Activated CD8-positive, alpha-beta memory T cell treated with anti-CD3 and anti-CD28 coated beads, Interleukin-2, amount 50 U/mL, for 48 hours (primary cell): Measurements from ENCODE around the gene VANGL2.

Source experiments
- DNase-seq: peaks from one replicate; pipeline ENCODE4 v3.0.0-alpha.2; 2020

VANGL2 gene

GRCh38 chr1:160428655-160429054 is 28.3 kb downstream of the VANGL2 start:
- no peak for DNase-seq

DNA sequence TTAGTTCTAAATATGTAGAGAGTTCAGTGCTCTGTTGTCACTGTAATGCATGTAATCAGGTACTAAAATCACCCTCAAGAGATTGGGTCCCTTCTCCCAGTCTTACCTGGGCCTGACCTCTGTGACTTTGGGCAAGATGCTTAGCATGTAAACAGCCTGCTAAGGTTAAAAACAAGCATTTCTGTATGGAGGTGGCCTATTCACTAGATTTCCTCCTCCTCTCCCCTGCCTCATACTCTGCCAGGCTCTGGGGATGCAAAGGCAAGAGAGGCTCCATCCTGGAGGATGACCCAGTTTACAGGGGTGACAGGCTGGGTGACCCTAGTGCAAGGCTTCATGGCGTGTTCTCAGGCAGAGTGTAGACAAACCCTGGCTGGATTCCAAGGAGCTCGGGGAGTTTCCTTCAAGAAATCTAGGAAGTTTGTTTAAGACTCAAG is 28.8 kb downstream of the VANGL2 start:
- DNase-seq, result no peak

DNA sequence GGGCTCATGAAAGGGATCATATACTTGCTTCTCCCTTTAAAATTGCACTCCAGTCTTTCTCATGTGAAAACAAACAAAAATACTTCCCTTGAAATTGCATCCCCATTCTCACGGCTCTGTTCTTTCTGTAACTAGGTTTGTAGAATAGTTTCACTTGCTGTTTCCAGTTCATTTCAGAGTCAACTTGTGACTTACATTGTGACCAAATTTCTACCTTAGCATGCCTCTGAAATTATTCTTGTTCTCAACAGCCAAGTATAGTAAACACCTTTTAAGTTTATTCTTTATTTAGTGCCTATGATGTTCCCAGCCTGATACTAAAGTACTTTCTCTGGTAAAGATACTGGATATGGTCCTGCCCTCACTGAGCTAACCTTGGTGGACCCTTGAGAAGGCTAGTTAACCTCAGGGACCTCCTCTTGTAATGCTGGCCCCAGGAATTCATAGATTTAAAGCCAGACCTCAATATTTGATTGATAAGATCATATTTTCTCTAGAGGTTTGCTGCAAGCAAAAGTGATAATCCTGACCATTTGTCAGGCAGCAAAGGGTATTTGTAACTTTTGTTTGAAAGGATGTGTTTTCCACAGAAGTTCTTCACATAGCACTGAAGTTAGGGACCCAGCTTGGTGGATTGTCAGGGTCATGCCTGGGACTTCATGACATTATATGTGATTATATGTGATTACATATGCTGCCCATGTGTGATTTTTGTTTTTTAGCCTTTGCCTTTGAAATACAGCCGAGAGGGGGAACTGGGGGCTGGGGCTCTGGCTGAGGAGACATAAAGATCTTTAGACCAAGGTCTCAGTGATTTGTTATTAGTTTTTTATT is 29.6 kb downstream of the VANGL2 start:
- no peak for DNase-seq

GRCh38 chr1:160431006-160431405 is 30.6 kb downstream of the VANGL2 start:
- DNase-seq, result no peak

DNA sequence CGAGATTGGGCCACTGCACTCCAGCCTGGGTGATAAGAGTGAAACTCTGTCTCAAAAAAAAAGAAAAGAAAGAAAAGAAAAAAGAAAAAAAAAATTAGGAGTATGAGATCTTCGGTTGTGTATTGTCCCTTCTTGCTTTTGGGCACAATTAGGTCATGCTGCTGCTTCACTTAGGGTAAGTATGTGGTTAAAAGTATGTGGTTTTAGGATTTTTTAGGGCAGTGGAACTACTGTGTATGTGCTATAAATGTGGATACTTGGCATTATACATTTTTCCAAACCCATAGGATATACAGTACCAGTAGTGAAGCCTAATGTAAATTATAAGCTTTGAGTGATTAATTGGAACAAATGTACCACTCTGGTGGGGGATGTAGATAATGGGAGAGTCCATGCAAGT is 31.2 kb downstream of the VANGL2 start:
- DNase-seq, result no peak

DNA sequence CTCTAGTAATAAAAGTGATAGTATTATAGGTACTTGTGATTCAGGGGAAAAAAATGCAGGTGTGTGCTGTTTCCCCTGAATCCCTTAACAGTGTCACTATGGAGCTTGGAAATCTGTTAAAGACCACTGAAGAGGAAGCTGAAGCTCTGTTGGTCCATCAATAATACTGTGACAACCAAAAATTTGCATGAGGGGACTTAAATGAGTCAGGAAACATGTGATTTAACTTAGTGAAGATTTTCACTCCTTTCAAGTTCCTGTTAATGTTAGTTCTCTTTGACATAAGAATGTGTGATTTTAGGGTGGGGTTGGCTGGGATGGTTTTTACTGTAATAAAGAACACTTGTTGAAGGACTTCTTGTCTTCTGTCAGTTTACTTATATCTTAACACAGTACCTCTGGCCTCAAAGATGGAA is 32.0 kb downstream of the VANGL2 start:
- DNase-seq, result no peak

DNA sequence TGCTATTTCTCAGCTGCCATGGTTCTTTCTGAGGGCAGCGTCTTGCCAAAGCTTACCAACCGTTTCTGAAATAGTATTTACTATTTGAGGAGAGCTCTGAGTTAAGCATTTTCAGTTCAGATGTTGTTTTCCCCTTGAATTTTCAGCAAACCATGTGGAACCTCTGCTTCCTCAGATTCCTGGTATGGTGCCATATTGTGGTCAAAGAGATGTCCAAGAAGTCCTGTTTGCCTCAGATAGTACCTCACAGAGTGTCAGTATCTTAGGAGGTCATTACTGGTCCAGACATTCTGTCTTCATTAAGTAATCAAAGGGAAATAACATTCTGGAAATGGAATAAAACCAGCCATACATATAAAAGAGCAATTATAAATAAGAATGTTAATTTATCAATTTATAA is 36.6 kb downstream of the VANGL2 start:
- DNase-seq, result no peak

DNA sequence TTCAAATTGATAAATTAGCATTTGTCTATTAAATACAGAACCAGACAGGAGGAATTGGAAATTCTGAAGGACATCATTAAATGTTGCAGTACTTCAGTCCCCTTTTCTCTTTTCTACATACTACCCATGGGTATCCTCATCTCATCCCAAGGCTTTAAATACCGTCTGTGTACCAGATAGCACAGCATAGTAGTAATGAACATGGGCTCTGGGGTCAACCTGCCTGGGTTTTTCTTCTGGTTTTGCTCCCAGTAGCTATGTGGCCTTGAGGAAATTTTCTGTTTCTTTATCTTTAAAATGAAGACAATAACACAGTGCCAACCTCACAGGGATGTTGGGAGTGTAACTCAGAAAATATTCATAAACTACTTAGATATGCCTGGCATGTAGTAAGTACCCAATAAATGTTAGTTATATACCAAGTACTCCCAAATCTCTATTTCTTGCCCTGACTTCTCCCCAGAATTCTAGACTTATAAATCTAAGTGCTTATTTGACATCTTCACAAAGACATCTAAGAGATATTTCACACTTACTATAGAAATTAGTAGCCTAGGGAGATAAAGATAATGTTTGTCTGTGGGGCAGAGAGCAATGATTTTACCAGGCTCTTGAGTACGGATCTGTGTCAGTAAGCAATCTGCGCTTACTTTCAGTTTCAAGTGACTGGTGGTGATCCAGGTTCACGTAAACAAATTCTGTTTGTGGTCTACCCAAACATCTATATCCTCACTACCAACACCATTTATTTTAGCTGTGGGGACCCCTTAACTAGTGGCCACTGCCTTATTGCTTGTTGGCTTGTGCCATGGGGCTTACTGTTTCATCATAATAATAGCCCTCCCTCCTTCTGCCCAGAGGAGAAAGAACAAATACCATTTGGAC is 37.3 kb downstream of the VANGL2 start:
- DNase-seq, result no peak

DNA sequence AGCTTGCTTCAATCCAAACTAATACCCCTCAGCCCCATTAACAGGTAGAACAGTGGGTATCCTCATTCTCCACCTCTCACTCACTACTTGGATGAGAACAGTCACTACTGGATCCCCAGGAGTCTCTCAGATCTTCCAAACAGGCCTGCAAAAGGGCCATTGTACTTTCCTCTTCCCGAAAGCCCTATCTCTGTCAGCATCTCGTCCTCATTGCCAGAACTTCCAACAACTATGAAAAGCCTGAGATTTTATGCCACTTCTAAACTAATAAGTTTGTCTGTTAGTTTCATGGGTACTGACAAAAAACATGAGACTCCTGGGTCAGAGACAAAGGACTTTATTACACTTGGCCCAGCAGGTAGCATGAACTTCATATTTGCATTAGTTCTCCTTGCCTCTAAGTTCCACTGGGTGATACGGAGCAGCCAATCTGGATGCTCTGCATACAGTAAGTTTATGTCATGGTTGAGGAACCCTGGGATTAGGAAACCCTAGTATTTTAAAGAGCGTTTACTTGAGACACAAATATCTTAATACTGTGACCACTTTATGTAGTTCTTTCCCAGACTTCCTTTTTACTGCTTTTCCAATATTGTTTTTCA is 38.1 kb downstream of the VANGL2 start:
- no peak for DNase-seq

DNA sequence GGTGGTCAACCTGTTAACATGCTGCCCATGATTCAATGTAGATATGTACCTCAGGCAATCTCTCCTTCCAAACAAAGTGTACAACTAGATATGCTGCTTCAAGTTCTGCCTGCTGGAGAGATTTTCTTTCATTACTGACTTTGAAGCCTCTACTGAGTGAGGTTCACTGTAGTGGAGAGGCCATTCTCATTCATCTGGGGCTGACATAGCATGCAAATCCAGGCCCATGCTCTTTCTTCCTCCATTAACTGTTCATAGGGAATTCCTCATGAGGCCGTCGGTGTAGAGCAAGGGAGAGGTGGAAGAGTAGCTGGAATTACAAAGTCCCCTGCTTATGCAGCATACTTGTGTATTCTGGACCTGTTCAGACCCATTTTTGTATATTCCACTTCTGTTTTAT is 38.6 kb downstream of the VANGL2 start:
- no peak for DNase-seq

GRCh38 chr1:160439718-160440117 is 39.4 kb downstream of the VANGL2 start:
- DNase-seq, result no peak

GRCh38 chr1:160446945-160447600 is 46.7 kb downstream of the VANGL2 start:
- no peak for DNase-seq

DNA sequence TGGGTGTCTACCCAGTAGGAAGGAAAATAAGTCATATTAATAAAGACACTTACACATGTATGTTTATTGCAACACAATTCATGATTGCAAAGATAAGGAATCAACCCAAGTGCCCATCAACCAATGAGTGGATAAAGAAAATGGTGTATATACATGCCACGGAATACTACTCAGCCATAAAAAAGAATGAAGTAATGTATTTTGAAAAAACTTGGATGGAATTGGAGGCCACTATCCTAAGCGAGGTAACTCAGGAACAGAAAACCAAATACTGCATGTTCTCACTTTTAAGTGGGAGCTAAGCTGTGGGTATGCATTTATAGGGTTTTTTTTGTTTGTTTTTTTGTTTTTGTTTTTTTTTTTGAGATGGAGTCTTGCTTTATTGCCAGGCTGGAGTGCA is 49.1 kb downstream of the VANGL2 start:
- no peak for DNase-seq

DNA sequence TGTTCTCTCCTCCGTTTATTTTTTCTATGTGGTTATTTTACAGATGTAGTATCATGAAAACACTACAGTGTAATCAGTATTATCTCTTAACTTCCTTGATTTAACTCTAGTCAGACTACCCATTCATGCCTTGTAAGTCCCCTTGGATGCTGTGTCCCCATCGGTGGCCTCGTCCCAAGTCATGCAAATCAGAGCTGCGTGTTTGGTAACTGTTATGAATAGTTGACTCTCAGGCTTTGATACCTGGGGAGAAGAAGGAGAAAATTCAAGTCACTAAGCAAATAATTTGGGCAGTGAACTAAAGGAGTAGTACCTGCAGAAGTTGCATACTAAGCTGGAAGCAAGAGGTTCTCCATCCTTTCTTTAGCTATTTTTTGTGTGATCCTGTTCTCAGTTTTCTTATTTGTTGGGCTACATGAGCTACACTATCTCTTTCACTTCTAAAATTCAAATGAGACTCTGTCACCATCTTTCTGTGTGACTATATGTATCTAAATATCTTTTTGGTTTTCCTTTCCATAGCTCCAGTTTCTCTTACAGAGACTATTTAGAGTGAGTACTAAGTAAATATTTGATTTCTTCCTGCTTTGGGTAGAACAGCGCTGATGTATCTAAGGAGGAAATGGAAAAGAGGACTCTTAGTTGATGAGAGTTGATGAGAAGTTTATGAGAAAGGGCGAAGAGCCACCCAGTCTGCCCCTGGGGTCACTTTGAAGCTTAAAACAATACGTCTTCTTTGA is 50.9 kb downstream of the VANGL2 start:
- DNase-seq, result no peak

DNA sequence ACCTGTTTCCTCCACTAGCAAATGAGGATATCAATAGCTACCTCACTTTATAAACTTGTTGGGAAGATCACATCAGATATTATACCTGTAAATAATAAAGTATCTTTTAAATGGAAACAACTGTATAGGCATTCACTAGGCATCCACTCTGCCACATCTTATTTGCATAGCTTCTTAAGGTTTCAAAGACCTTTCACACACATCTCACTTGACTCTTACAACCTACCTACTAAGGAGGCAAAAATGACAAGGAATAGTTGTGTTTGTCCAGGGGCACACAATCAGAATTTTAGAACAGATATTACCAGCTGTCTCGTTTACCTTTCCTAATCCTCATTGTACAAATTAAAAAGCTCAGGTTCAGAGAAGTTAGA is 51.5 kb downstream of the VANGL2 start:
- DNase-seq, result no peak

GRCh38 chr1:160453443-160453842 is 53.1 kb downstream of the VANGL2 start:
- no peak for DNase-seq

- DNase-seq, result no peak
These were observed 54.2 kb downstream of the VANGL2 start for GRCh38 chr1:160454371-160455152.

- no peak for DNase-seq
These were observed 54.8 kb downstream of the VANGL2 start for GRCh38 chr1:160455153-160455517.

GRCh38 chr1:160459056-160459455 is 58.7 kb downstream of the VANGL2 start:
- DNase-seq, result no peak

DNA sequence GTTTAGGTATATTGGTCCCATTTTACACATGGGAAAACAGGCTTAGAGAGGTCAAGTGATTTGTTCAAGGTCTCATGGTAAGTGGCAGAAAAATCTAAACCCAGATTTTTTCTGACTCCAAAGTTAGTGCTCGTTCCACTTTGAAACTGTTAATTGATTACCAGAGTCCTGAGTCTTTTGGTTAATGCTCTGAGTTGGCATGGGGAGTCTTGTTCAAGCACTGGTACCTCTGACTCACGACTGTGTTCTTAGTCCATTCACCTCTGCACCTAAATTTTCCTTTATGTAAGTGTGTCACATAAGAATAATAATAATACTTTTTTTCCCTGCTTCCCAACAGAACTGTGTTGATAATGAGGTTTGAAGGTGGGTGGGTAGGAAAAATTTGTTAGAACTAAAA is 59.3 kb downstream of the VANGL2 start:
- no peak for DNase-seq

GRCh38 chr1:160460214-160460642 is 59.9 kb downstream of the VANGL2 start:
- DNase-seq, result no peak
